KMS-11 (cell line): ENCODE measurements around the gene GHSR.

ENCODE experiments used
- H2AFZ ChIP-seq: fragments of 200-600 bp; sonication (generic); 2 replicates; pipeline ENCODE4 v1.6.1; 2016; ENCODE audit warnings: antibody characterized with exemption, mixed run types, low read depth
- H3K27ac ChIP-seq: fragments of 200-600 bp; sonication (generic); 2 replicates; pipeline ENCODE4 v1.6.1; 2016; ENCODE audit warnings: mild to moderate bottlenecking, mixed run types
- H3K27me3 ChIP-seq: fragments of 200-600 bp; sonication (generic); 2 replicates; pipeline ENCODE4 v1.6.1; 2017; ENCODE audit warnings: mild to moderate bottlenecking, low read depth, mixed run types, moderate library complexity; ENCODE audit not compliant: insufficient read depth
- H3K36me3 ChIP-seq: fragments of 200-600 bp; sonication (generic); 2 replicates; pipeline ENCODE4 v1.6.1; 2017; ENCODE audit warnings: mild to moderate bottlenecking, mixed run types; ENCODE audit not compliant: insufficient read depth
- H3K4me1 ChIP-seq: fragments of 200-600 bp; sonication (generic); 2 replicates; pipeline ENCODE4 v1.6.1; 2016; ENCODE audit warnings: mild to moderate bottlenecking, low read depth, mixed run types; ENCODE audit not compliant: poor library complexity, severe bottlenecking
- H3K4me2 ChIP-seq: fragments of 200-600 bp; sonication (generic); 2 replicates; pipeline ENCODE4 v1.7.0; 2016; ENCODE audit warnings: mild to moderate bottlenecking, mixed run types
- H3K4me3 ChIP-seq: fragments of 200-600 bp; sonication (generic); IDR thresholded peaks from 2 replicates; pipeline ENCODE4 v1.6.1; 2017; ENCODE audit warnings: low read depth, low read length, mixed read lengths; ENCODE audit not compliant: insufficient read depth
- H3K79me2 ChIP-seq: fragments of 200-600 bp; sonication (generic); 2 replicates; pipeline ENCODE4 v1.6.1; 2016; ENCODE audit warnings: low read depth, mixed run types; ENCODE audit not compliant: insufficient read depth
- H3K9ac ChIP-seq: fragments of 200-600 bp; sonication (generic); 2 replicates; pipeline ENCODE4 v1.6.1; 2016; ENCODE audit warnings: mild to moderate bottlenecking, mixed run types
- H4K20me1 ChIP-seq: fragments of 200-600 bp; sonication (generic); 2 replicates; pipeline ENCODE4 v1.6.1; 2016; ENCODE audit warnings: mild to moderate bottlenecking, mixed run types; ENCODE audit not compliant: insufficient read depth
- CTCF ChIP-seq: fragments of 200-600 bp; sonication (generic); conservative IDR thresholded peaks from 2 replicates; pipeline ENCODE4 v1.6.1; 2017; ENCODE audit warnings: low read depth, mild to moderate bottlenecking, antibody characterized with exemption, low read length, moderate library complexity, mixed read lengths

The GHSR gene

GRCh38 chr3:172466553-172467130 lies 18.4 kb upstream of the GHSR start:
- Histone ChIP-seq H2AFZ (no peak overlapping the region), H3K36me3 (no peaks in the 10 kb centered on the region), H3K27me3 (no peaks in the 10 kb centered on the region), H3K79me2 (no peaks in the 10 kb centered on the region), H3K4me1 (no peaks in the 10 kb centered on the region), H4K20me1 (no peaks in the 10 kb centered on the region), H3K4me3 (no peak overlapping the region), H3K4me2 (no peak overlapping the region), H3K27ac (no peak overlapping the region), H3K9ac (no peak overlapping the region)
- no peak for TF ChIP-seq CTCF

GRCh38 chr3:172465281-172465680 lies 17.0 kb upstream of the GHSR start:
- no peaks in the 10 kb centered on the region for H3K79me2 ChIP-seq

GRCh38 chr3:172464306-172464705 lies 16.1 kb upstream of the GHSR start:
- no peak overlapping the region for H3K4me3 ChIP-seq
- no peaks in the 10 kb centered on the region for H3K4me1 ChIP-seq
- TF ChIP-seq CTCF = no peak
- H3K27ac ChIP-seq = no peak overlapping the region
- H3K27me3 ChIP-seq = no peaks in the 10 kb centered on the region
- no peaks in the 10 kb centered on the region for H4K20me1 ChIP-seq
- no peak overlapping the region for H3K4me2 ChIP-seq
- H2AFZ ChIP-seq = no peak overlapping the region
- H3K36me3 ChIP-seq = no peaks in the 10 kb centered on the region
- no peak overlapping the region for H3K9ac ChIP-seq
- H3K79me2 ChIP-seq = no peaks in the 10 kb centered on the region

More at GRCh38 chr3:172465281-172465680, 17.0 kb upstream of the GHSR start:
- Histone ChIP-seq H3K27me3 (no peaks in the 10 kb centered on the region), H3K36me3 (no peaks in the 10 kb centered on the region), H3K9ac (no peak overlapping the region), H3K4me1 (no peaks in the 10 kb centered on the region), H2AFZ (no peak overlapping the region), H3K27ac (no peak overlapping the region), H3K4me2 (no peak overlapping the region), H3K4me3 (no peak overlapping the region), H4K20me1 (no peaks in the 10 kb centered on the region)
- no peak for TF ChIP-seq CTCF

- peak; percentile 98 for TF ChIP-seq CTCF
- H3K4me1 ChIP-seq = no peaks in the 10 kb centered on the region
- H2AFZ ChIP-seq = no peak overlapping the region
- H4K20me1 ChIP-seq = no peaks in the 10 kb centered on the region
- H3K4me2 ChIP-seq = no peak overlapping the region
- H3K79me2 ChIP-seq = no peaks in the 10 kb centered on the region
- no peak overlapping the region for H3K27ac ChIP-seq
- H3K4me3 ChIP-seq = no peak overlapping the region
- no peaks in the 10 kb centered on the region for H3K27me3 ChIP-seq
- H3K9ac ChIP-seq = no peak overlapping the region
- H3K36me3 ChIP-seq = no peaks in the 10 kb centered on the region
These were observed 13.4 kb upstream of the GHSR start for GRCh38 chr3:172461530-172462138.
